GM18526 (cell line): ENCODE data around the gene PHF13.

Source experiments
- POLR2A ChIP-seq: IDR thresholded peaks from 3 replicates; pipeline ENCODE4 v1.6.1; 2011; ENCODE audit not compliant: insufficient read length; ENCODE audit errors: extremely low read depth

The PHF13 gene

GRCh38 chr1:6613361-6614018, at the start of gene PHF13:
Gene PHF13 (plus strand): TSS chr1:6613731. CDS start chr1:6614067, 336 bp downstream.
- TF ChIP-seq POLR2A = peak; percentile 36

- no peak for TF ChIP-seq POLR2A
Measured at GRCh38 chr1:6569033-6569432, 44.5 kb upstream of the PHF13 start.

GRCh38 chr1:6570100-6570499, 43.4 kb upstream of the PHF13 start:
- no peak for TF ChIP-seq POLR2A

GRCh38 chr1:6570987-6571386, 42.5 kb upstream of the PHF13 start:
- TF ChIP-seq POLR2A = no peak

GRCh38 chr1:6572653-6573383, 40.7 kb upstream of the PHF13 start:
- no peak for TF ChIP-seq POLR2A

- no peak for TF ChIP-seq POLR2A
Measured at GRCh38 chr1:6574025-6574620, 39.4 kb upstream of the PHF13 start.

GRCh38 chr1:6574818-6575217, 38.7 kb upstream of the PHF13 start:
- TF ChIP-seq POLR2A = no peak

GRCh38 chr1:6577831-6578525, 35.6 kb upstream of the PHF13 start:
- no peak for TF ChIP-seq POLR2A

- no peak for TF ChIP-seq POLR2A
Measured at GRCh38 chr1:6578624-6579373, 34.7 kb upstream of the PHF13 start.

- TF ChIP-seq POLR2A = peak; percentile 97
Measured at GRCh38 chr1:6579374-6580118, 34.0 kb upstream of the PHF13 start, which contains the start of gene ZBTB48. Gene ZBTB48 (plus strand): TSS chr1:6579994. CDS start chr1:6580610, 616 bp downstream.

- TF ChIP-seq POLR2A = no peak
Measured at GRCh38 chr1:6580119-6580592, 33.4 kb upstream of the PHF13 start.

- no peak for TF ChIP-seq POLR2A
Measured at GRCh38 chr1:6580593-6581409, 32.7 kb upstream of the PHF13 start.

- TF ChIP-seq POLR2A = no peak
Measured at GRCh38 chr1:6581561-6582305, 31.8 kb upstream of the PHF13 start.

GRCh38 chr1:6582370-6582769, 31.2 kb upstream of the PHF13 start:
- no peak for TF ChIP-seq POLR2A
